OCI-LY7 (cell line): ENCODE measurements around the gene PKN3. TPM values are rescaled to one million over a fixed set of nuclear protein-coding genes. Genes with fewer than 3 reads are reported as not detected.

ENCODE experiments used
- BruUV-seq: library from RNA; stranded (reverse); fragments of 400-500 nt; replicated peaks from 2 replicates; lab custom pipeline; 2021; lab: Mats Ljungman, UMichigan
- CTCF ChIA-PET: fragments of 300-600 bp; sonication (Branson Sonifier 250); formaldehyde crosslinking; loops from one replicate; lab custom pipeline; 2022; ENCODE audit warnings: antibody characterized with exemption; ENCODE audit not compliant: unreplicated experiment; lab: Charles Lee
- POLR2A ChIA-PET: fragments of 300-600 bp; sonication (Branson Sonifier 250); formaldehyde crosslinking; loops from one replicate; lab custom pipeline; 2022; ENCODE audit warnings: antibody characterized with exemption; lab: Charles Lee
- DNase-seq: peaks from one replicate; pipeline ENCODE4 v3.0.0-alpha.2; 2015; ENCODE audit warnings: low spot score
- H2AFZ ChIP-seq: fragments of 200-600 bp; sonication (generic), shearing (Covaris generic); 2 replicates; pipeline ENCODE4 v1.6.1; 2014; ENCODE audit warnings: mild to moderate bottlenecking, antibody characterized with exemption, low read length, moderate library complexity
- H3K27ac ChIP-seq: fragments of 200-600 bp; sonication (generic); 2 replicates; pipeline ENCODE4 v1.5.1; 2014; ENCODE audit warnings: mixed run types, low read depth, mild to moderate bottlenecking, moderate library complexity, low read length, inconsistent platforms; ENCODE audit not compliant: poor library complexity, severe bottlenecking
- H3K36me3 ChIP-seq: fragments of 200-600 bp; sonication (generic); 2 replicates; pipeline ENCODE4 v1.6.1; 2014; ENCODE audit warnings: mild to moderate bottlenecking, antibody characterized with exemption, low read length, moderate library complexity, mixed read lengths; ENCODE audit not compliant: insufficient read depth
- H3K4me1 ChIP-seq: fragments of 200-600 bp; sonication (generic); 2 replicates; pipeline ENCODE4 v1.5.1; 2014; ENCODE audit warnings: mild to moderate bottlenecking, low read length; ENCODE audit not compliant: insufficient read depth, poor library complexity, severe bottlenecking
- H3K4me2 ChIP-seq: fragments of 200-600 bp; sonication (generic); 2 replicates; pipeline ENCODE4 v1.6.1; 2014; ENCODE audit warnings: mild to moderate bottlenecking, low read length
- H3K4me3 ChIP-seq: fragments of 200-600 bp; sonication (generic); 2 replicates; pipeline ENCODE4 v1.5.1; 2014; ENCODE audit warnings: mild to moderate bottlenecking, low read depth, low read length; ENCODE audit not compliant: poor library complexity, severe bottlenecking
- H3K79me2 ChIP-seq: fragments of 200-600 bp; sonication (generic); 2 replicates; pipeline ENCODE4 v1.6.1; 2016; ENCODE audit warnings: low read depth, mild to moderate bottlenecking, low read length, moderate library complexity, mixed read lengths; ENCODE audit not compliant: insufficient read depth
- H3K9me2 ChIP-seq: fragments of 200-600 bp; sonication (generic); 2 replicates; pipeline ENCODE4 v1.6.1; 2016; ENCODE audit warnings: mild to moderate bottlenecking, low read length, mixed read lengths; ENCODE audit not compliant: insufficient read depth
- H3K9me3 ChIP-seq: fragments of 200-600 bp; sonication (generic); 2 replicates; pipeline ENCODE4 v1.6.1; 2014; ENCODE audit warnings: mild to moderate bottlenecking, mixed run types, low read length, mixed read lengths
- H4K20me1 ChIP-seq: fragments of 200-600 bp; sonication (generic); 2 replicates; pipeline ENCODE4 v1.6.1; 2014; ENCODE audit warnings: mild to moderate bottlenecking, antibody characterized with exemption, low read length, moderate library complexity, mixed read lengths; ENCODE audit not compliant: insufficient read depth
- CTCF ChIP-seq: fragments of 200-600 bp; sonication (generic); conservative IDR thresholded peaks from 2 replicates; pipeline ENCODE4 v1.5.1; 2014; ENCODE audit warnings: mild to moderate bottlenecking, antibody characterized with exemption, low read length, moderate library complexity, mixed read lengths
- EZH2phosphoT487 ChIP-seq: fragments of 200-600 bp; sonication (generic); IDR thresholded peaks from 2 replicates; pipeline ENCODE4 v1.6.1; 2018; ENCODE audit warnings: low read depth, borderline replicate concordance, mild to moderate bottlenecking, mixed run types, antibody characterized with exemption, low read length, moderate library complexity, mixed read lengths
- intact Hi-C: fragments of 100-400 bp; cut with micrococcal nuclease; formaldehyde crosslinking; loops from one replicate; pipeline ENCODE4 v1.10.0; 2022; ENCODE audit not compliant: unreplicated experiment
- total RNA-seq, 2 experiments: library from RNA; depleted of rRNA in 1 of 2; stranded (reverse); fragments of >200 nt in 1 of 2; shearing (Covaris generic) in 1 of 2; gene quantifications; 2 replicates each; pipeline ENCODE4 v1.2.3, GENCODE V29; 2014 to 2022

The PKN3 gene
- total RNA-seq, 2 experiments from 2014 or later, result 1.5 to 3.3 TPM

GRCh38 chr9:128669786-128670185, 32.5 kb upstream of the PKN3 start:
- Histone ChIP-seq H3K4me1 (peaks cover 5% of the 10 kb centered on the region), H3K36me3 (no peaks in the 10 kb centered on the region), H3K79me2 (no peaks in the 10 kb centered on the region), H3K27ac (no peak overlapping the region), H3K4me2 (no peak overlapping the region), H3K9me2 (no peaks in the 10 kb centered on the region), H3K4me3 (no peak overlapping the region), H3K9me3 (no peaks in the 10 kb centered on the region), H4K20me1 (no peaks in the 10 kb centered on the region), H2AFZ (no peak overlapping the region)
- intact Hi-C loops, result no loop called here
- ChIA-PET CTCF (no interaction called here), POLR2A (no interaction called here)
- no TSS peak for BruUV-seq
- TF ChIP-seq EZH2phosphoT487 (no peak), CTCF (no peak)
- DNase-seq, result no peak

GRCh38 chr9:128675382-128675781, 26.9 kb upstream of the PKN3 start:
- Histone ChIP-seq H3K36me3 (peaks cover 5% of the 10 kb centered on the region; the same call in 1 of the 2 replicates), H2AFZ (no peak overlapping the region), H3K9me3 (no peaks in the 10 kb centered on the region), H3K9me2 (no peaks in the 10 kb centered on the region), H3K4me3 (no peak overlapping the region), H3K79me2 (no peaks in the 10 kb centered on the region), H3K4me1 (peaks cover 19% of the 10 kb centered on the region), H4K20me1 (no peaks in the 10 kb centered on the region), H3K4me2 (no peak overlapping the region), H3K27ac (no peak overlapping the region)
- ChIA-PET CTCF (interaction anchor here (0.5 kb wide), 1 partner anchor 126 kb away, joined by 3 read pairs; no protein-coding TSS in a partner anchor), POLR2A (interaction anchor here (0.5 kb wide), 1 partner anchor 98 kb away, joined by 4 read pairs; no protein-coding TSS in a partner anchor)
- intact Hi-C loops, result no loop called here
- DNase-seq, result no peak
- no peak for TF ChIP-seq EZH2phosphoT487
- BruUV-seq, result no TSS peak

GRCh38 chr9:128677794-128678193, 24.5 kb upstream of the PKN3 start:
- Histone ChIP-seq H3K4me2 (no peak overlapping the region), H3K36me3 (peaks cover 12% of the 10 kb centered on the region), H3K9me2 (no peaks in the 10 kb centered on the region), H2AFZ (no peak overlapping the region), H4K20me1 (no peaks in the 10 kb centered on the region), H3K27ac (no peak overlapping the region), H3K4me3 (no peak overlapping the region), H3K9me3 (no peaks in the 10 kb centered on the region), H3K79me2 (peaks cover 7% of the 10 kb centered on the region; the same call in 1 of the 2 replicates), H3K4me1 (peaks cover 27% of the 10 kb centered on the region)
- intact Hi-C loops, result no loop called here
- ChIA-PET POLR2A (interaction anchor here (0.6 kb wide), 1 partner anchor 42 kb away, joined by 3 read pairs; no protein-coding TSS in a partner anchor), CTCF (no interaction called here)
- TF ChIP-seq CTCF, result no peak
- no peak for TF ChIP-seq EZH2phosphoT487
- no TSS peak for BruUV-seq
- no peak for DNase-seq
